GM23338 (cell line): ENCODE measurements around the gene P2RX7.

ENCODE experiments used
- CREB1 ChIP-seq: fragments of 250-450 bp; sonication (Bioruptor Pico); IDR thresholded peaks from 2 replicates; pipeline ENCODE4 v1.5.0; 2020; ENCODE audit warnings: low read depth, mild to moderate bottlenecking, moderate library complexity
- CTCF ChIP-seq, 2 experiments: fragments of 200-600 bp in 1 of 2; sonication (generic) in 1 of 2; conservative IDR thresholded peaks; 2 replicates each; pipeline versions ENCODE4 v1.5.1 to v1.6.1; 2016 to 2017; ENCODE audit warnings: antibody characterized with exemption in 2 of 2, low read depth in 2 of 2, mild to moderate bottlenecking in 2 of 2, moderate library complexity in 1 of 2
- ETS1 ChIP-seq: IDR thresholded peaks from 2 replicates; pipeline ENCODE4 v1.6.1; 2016; ENCODE audit warnings: antibody characterized with exemption
- EZH2 ChIP-seq: fragments of 200-600 bp; sonication (generic); IDR thresholded peaks from one replicate; pipeline ENCODE4 v1.8.0; 2017; ENCODE audit warnings: antibody characterized with exemption, mild to moderate bottlenecking, low read depth; ENCODE audit not compliant: unreplicated experiment
- EZH2phosphoT487 ChIP-seq: fragments of 200-600 bp; sonication (generic); IDR thresholded peaks from one replicate; pipeline ENCODE4 v1.8.1; 2018; ENCODE audit warnings: antibody characterized with exemption; ENCODE audit not compliant: unreplicated experiment
- JUNB ChIP-seq: IDR thresholded peaks from one replicate; pipeline ENCODE4 v1.6.1; 2016; ENCODE audit warnings: antibody characterized with exemption; ENCODE audit not compliant: unreplicated experiment
- POLR2AphosphoS5 ChIP-seq: IDR thresholded peaks from 2 replicates; pipeline ENCODE4 v1.6.1; 2016; ENCODE audit warnings: antibody characterized with exemption, low read depth
- REST ChIP-seq: IDR thresholded peaks from one replicate; pipeline ENCODE4 v1.6.1; 2018; ENCODE audit warnings: antibody characterized with exemption; ENCODE audit not compliant: unreplicated experiment
- STAT1 ChIP-seq: IDR thresholded peaks from one replicate; pipeline ENCODE4 v1.6.1; 2016; ENCODE audit warnings: antibody characterized with exemption; ENCODE audit not compliant: unreplicated experiment
- ZNF331 ChIP-seq: fragments of 250-450 bp; sonication (Bioruptor Pico); IDR thresholded peaks from 2 replicates; pipeline ENCODE4 v1.5.0; 2020; ENCODE audit warnings: low read depth, mild to moderate bottlenecking, moderate library complexity

GRCh38 chr12:121102307-121102706 lies 30.4 kb upstream of the P2RX7 start:
- TF ChIP-seq REST (no peak), CTCF (conservative IDR thresholded peaks at IDR 0.05; ENCODE audit: low read depth in 2 of 2) (no peak), POLR2AphosphoS5 (no peak), EZH2 (no peak), ZNF331 (CRISPR knock-in tag) (no peak), EZH2phosphoT487 (no peak), CREB1 (CRISPR knock-in tag) (no peak), STAT1 (no peak), JUNB (no peak), ETS1 (no peak)
